NCI-H1105 (cell line): ENCODE results near the gene LRG1.
"Not testable (repeated sequence)": the region's sequence is repeated elsewhere in the genome, so short reads cannot be mapped to it uniquely, and the experiment has no call there.

Experiments
- DNase-seq: peaks from one replicate; lab custom pipeline; 2025; lab: John Stamatoyannopoulos, UW

Gene LRG1

DNA sequence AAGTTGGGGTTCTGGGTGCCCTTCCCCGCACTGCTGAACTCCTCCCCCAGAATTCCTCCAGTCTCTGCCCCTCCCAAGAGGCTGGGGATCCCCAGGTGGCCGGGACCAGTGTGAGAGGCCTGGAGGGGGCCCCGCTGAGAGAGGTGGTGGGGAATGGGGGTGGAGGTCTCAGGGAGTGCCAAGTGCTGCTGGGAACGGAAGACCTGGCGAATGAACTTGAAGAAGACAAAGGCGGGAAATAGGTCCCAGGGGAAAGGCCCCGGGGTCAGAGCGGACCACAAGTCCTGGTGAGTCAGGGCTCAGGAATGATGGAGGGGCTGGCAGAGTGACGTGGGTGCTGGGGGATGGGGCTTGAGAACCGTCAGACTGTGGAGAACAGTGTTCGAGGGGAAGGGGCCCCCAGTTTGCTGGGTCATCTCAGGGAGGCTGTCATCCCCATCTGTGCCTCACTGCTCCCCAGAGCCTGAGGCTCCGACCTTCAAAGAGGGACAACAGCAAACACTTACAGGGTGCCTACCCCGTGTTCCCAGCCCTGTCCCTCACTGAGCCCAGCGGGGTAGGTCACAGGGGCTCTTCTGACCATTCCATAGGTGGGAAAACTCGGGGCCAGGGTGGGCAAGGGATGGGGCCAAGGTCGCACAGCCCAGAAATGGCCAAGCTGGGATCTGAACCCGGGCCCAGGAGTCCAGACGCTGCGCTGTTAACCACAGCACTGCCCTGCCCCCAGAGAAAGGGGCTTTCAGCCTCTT, 35.6 kb upstream of the LRG1 start:
- no peak for DNase-seq

DNA sequence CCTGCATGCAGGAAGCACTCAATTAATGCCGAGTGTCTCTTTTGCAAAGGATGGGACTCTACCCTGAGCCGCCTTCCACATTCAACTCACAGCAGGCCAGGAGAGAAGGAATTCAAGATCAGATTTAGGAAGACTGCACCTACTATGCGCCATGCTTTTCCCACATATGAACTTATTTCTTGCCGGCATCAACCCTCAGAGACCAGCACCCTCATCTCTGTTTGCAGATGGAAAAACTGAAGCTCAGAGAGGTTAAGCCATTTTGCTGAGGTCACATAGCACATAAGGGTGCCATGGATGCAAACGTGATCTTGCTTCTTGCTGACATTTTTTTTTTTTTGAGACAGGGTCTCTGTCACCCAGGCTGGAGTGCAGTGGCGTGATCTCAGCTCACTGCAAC, 33.8 kb upstream of the LRG1 start:
- DNase-seq = no peak

DNA sequence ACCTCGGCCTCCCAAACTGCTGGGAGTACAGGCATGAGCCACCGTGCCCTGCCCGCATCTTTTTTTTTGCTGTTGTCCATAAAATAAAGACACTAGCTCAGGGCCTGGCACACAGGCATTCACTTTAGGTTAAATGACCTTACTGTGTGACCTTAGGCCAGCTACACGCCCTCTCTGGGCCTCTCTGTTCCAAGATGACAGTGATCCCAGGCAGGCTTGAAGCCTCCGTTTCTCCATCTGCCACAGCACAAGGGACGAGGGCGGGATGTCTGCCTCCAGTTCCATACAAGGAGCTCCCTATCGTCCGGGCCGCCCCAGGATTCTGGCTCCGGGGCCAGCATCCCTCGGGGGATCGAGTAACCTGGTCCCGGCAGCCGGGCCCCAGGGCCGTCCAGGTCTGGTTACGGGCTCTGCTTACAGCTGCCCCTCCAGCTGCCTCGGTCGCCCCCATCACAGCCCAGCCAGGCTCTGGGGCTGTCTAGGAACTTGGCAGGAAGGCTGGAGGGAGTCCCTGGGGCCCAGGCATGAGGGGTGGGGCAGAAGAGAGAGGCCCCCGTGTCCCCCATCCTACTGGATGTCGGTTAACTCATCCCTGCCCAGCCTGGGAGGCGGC, 31.6 kb upstream of the LRG1 start:
- DNase-seq = no peak

DNA sequence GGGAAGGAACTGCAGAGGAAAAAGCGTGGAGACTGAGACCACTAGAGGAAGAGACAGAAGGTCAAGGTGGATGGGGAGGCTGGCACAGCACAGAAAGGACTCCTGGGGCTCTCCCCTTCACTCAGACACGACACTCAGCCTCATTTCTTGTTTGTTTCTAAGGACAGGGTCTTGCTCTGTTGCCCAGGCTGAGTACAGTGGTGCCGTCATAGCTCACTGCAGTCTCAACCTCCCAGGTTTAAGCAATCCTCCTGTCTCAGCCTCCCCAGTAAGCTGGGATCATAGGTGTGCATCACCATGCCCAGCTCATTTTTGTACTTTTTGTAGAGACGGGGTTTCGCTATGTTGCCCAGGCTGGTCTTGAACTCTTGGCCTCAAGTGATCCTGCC, 31.1 kb upstream of the LRG1 start:
- no peak for DNase-seq

DNA sequence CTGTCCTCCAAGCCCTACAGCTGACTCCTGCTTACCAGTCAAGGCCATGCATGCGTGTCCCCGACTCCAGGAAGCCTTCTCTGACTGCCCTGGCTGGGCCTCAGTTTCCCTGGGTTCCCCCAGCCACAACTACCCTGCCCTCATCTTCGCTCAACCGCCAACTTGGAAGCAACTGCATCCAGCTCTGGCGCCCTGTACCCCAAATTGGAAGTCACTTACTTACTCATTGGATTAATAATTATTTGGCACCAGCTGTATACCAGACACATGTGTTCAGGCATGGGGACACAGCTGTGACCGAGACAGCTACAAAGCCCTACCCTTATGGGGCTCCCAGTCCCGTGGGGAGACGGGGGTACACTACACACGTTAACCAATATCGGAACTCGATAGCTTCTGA, 30.6 kb upstream of the LRG1 start:
- DNase-seq = no peak

DNA sequence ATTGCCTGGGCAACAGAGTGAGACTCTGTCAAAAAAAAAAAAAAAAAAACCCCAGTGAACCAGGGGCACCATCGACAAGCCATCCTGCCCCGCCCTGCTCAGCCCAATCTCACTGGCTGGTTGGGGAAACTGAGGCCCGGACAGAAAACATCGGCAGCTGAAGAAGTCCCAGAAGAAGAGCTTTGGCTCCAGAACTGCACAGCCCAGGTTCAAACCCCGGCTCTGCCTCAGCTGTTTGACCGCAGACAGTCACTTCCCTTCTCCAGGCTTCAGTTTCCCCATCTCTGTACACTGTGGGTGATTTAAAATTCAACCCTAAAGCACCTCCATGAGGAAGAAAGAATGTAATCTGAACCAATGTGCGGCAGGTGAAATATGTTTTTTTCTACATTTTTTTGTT, 29.1 kb upstream of the LRG1 start:
- no peak for DNase-seq

DNA sequence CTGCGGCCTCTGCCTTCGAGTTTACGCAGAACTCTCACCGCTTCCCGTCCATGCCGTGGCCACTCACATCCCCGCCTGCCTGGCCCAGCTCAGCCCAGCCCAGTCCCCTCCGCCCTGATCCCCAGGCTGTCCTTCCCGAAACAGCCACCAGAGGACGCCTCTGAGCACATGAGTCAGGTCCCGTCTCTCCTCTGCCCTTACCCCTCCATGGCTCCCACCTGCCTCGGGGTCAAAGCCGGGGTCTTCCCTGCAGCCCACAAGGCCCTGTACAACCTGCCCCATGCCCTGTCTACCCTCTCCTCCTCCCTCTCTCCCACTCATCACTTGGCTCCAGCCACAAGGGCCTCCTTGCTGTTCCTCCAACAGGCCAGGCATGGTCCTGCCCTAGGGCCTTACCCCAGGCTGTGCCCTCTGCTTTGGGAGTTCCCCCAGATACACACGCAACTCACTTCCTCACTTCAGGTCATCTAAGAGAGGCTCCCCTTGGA, 27.8 kb upstream of the LRG1 start:
- no peak for DNase-seq

DNA sequence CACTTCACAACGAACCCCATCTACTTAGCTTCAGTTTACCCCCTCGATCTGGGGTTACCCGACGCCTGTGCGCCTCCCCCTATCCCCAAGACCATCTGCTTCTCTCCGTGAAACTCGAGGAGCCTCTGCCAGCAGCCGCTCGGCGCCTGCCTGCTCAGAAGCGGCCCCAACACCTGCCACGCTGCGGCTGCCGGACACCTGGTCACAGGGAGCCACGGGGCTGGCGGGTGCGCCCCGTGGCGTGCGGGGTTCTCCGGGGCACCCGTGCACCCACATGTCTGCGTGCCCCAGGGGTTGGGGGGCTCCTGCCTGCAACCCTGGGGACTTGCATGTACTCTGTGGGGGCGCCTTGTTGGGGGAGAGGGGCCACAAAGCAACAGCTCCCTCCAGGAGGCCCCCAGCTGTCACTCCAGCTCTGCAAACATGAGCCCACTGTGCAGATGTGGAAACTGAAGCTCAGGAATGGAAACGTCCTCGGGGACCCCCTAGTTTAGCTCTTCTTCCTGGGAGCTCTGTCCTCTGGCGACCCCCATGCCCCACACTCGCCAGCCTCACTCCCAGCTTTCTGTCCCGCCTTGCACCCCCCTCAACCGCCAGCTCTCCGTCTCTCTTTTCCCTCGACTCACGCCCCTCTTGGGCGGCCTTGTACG, 26.7 kb upstream of the LRG1 start:
- DNase-seq = peak; percentile 62

DNA sequence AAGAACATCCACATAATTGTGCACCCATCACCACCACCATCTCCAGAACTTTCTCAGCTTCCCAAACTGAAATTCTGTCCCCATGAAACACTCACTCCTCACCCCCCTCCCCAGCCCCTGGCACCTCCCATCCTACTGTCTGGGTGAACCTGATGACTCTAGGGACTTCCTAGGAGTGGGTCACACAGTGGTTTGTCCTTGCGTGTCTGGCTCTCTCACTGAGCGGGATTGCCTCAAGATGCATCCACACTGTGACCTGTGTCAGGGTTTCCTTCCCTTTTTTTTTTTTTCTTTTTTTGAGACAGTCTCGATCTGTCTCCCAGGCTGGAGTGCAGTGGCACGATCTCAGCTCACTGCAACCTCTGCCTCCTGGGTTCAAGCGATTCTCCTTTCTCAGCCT, 23.7 kb upstream of the LRG1 start:
- DNase-seq = not testable (repeated sequence)

DNA sequence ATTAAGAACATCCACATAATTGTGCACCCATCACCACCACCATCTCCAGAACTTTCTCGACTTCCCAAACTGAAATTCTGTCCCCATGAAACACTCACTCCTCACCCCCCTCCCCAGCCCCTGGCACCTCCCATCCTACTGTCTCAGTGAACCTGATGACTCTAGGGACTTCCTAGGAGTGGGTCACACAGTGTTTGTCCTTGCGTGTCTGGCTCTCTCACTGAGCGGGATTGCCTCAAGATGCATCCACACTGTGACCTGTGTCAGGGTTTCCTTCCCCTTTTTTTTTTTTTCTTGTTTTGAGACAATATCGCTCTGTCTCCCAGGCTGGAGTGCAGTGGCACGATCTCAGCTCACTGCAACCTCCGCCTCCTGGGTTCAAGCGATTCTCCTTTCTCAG, 22.2 kb upstream of the LRG1 start:
- not testable (repeated sequence) for DNase-seq

DNA sequence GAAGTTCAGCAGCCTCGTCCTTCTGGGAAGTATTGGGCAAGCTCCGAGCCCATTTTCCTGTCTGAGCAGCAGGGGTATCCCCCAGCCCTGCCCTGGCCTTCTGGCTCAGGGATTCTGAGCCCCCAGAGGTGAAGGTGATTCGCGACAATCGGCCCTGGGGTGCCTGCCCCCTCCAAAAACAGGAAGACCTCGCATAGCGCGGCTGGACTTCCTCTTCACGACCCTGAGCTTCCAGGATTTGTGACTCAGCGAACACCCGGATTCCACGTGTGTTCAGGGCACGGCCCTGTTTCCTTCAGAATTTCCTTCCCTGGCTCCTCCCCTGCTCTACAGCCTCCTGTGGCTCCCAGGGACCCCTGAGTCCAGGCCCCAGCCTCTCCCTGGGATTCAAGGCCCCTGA, 19.7 kb upstream of the LRG1 start, which contains the start of gene SEMA6B:
Gene SEMA6B, minus strand, starts transcription at position 116 of the 400 bp plus-strand sequence. CDS start 1,227 bp downstream, outside the sequence.
- DNase-seq = no peak

DNA sequence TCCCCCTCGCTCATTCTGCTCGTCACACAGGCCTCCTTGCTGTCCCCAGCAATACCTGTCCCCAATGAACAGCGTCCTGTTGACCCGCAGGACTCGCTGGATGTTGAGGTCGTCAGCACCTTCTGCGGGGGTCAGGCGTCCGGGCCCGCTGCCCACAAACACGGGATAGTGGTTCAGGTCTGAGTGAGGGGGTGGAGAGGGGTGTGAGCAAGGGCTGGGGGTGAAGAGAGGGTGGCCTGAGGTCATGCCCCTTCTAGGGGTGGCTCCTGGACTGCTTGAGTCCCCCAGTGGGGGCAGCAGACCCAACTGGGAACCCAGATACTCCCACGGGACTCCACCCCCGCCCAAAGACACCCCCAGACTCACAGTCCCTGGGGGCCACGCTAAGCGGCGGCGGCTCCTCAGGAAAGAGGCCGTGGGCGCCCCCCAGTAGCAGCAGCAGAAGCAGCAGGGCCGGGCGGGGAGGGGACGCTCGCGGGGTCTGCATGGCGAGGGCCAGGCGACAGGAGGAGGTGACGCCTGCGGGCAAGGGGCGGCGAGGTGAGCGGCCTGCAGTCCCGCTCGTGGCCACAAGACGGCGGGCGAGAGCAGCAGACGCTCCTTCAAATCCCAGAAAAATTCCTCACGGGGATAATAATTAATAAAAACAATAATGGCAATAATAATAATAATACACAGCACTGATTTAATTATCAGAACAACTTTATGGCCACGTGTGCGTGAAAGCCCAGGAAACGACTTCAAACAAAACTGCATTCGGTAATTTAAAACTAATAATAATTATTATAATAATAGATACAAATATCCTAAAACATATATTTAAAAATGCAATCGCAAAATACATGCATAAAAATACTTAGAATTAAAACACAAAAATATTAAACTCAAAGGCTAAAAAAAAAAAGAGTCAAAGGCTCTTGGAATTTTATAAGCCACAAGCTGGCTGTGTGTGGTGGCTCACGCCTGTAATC, 18.4 kb upstream of the LRG1 start:
- DNase-seq = no peak

DNA sequence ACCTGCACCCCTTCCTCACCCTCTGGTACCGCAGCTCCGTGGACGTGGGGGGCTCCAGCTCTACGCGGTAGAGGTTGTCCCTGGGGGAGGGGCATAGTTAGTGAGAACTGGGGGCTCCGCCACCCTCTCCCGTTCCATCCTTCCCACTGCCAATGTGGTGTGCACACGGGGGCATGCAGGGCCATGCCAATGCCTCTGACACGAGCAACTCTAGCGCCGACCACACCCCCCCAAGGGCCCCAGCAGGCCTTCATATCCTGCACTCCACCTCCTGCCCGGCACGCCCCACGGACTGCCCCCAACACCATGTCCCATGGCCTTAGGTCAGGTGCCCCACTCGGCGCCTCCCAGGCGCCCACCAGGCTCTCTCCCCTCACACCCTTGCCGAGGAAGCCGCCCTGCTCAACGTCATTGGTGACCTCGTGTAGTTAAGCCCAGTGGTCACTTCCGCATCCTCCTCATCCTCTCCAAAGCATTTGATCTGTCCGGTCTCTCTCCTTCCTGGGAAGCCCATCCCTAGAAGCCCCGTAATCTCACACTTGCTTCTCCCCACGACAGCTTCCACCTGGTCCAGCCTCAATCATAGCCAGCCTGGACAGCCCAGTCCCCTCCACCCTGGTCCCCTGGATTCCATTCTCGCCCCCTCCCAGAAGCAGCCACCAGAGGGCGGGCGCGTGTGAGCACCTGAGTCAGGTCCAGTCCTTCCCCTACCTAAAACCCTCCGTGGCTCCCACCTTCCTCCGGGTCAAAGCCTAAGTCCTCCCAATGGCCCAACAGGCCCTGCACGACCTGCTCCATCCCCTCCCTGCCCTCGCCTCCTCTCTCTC, 17.5 kb upstream of the LRG1 start:
- DNase-seq = no peak

DNA sequence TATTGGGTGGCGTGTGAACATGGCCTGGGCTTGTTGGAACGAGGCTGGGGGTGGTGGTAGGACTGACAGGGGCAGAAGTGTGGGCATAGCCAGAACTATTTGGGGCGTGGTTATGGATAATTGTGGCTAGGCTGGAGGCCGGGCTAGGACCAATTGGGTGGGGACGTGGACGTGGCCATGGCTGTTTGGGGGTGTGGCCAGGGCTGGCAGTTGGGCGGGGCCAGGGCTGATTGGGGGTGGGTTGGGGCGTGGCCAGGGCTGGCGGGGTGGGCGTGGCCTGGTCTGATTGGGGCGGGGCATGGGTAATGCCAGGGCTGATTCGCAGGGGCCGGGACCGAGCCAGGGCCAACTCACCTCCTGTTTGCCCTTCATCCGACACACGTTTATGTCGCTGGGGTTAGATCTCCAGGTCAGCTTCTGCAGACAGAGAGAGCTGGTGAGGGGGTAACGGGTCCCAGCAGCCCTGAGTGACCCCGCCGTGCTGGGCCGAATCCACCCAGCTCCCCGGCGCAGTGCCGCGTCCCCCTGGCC, 16.8 kb upstream of the LRG1 start:
- DNase-seq = no peak

DNA sequence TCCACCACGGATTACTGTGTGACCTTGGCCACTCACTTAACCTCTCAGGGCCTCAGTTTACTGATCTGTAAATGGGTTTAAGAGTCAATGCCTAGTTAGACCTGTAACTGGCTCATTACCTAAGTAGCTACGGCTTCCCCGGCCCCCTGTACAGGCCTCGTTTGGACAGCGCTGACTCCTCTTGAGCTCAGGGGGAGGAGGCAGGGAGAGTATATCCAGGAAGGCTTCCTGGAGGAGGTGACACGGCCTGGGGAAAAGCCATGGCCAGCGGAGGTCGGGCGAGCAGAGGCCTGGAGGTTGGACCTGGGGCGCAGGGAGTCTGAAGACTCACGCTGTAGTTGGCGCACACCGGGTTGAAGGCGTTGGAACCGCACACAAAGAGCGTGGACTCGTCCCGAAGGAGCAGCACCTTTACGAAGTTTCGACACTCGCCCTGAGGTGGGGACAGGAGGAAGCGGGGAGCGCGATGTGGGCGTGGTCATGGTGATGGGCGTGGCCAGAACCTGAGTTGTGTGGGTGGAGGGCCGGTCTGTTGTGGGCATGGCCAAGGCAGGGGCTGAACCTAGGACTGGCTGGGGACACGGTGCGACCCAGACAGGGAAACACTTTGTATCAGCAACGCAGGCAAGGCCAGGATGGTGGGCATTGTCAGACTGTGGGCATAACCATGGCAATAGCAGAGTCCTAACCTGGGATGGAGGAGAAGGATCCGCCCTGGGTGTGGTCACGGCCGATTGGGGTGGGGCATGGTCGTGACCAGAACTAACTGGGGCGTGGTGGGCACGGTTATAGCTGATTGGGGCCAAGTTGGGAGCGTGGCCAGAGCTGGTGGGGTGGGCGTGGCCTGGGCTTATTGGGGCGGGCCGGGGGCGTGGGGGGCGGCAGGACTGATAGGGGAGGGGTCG, 16.1 kb upstream of the LRG1 start:
- DNase-seq = no peak

DNA sequence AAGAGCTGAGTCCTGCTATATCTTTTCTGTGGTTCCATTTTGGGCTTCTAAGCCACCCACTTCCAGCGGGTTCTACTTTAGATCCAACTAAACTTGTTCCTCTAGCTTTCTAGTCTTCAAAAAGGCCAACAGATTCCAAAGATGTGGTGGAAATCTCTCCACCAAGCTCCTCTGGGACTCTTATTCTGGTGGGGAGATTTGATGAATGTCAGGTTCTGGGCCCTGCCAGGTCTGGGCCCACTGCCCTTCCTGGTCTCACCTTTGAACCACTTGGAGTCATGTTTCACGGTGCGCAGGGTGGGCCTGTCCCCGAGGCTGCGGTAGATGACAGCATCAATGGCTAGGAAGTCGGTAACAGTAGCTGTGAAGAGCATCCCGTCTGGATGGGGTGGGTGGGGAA, 14.9 kb upstream of the LRG1 start:
- no peak for DNase-seq

DNA sequence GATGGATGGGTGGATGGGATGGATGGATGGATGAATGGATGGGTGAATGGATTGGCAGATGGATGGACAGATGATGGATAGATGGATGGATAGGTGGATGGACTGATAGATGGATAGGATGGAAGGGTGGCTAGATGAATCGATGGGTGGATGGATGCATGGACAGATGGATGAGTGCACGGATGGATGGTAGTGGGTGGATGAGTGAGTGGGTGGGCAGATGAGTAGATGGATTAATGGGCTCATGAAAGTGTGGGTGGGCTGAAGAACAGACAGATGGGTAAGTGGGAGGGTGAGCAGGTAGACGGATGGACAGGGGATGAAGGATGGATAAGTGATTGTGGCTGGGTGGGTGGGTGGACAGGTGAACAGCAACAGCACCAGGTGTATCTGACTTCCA, 13.9 kb upstream of the LRG1 start:
- DNase-seq = no peak

DNA sequence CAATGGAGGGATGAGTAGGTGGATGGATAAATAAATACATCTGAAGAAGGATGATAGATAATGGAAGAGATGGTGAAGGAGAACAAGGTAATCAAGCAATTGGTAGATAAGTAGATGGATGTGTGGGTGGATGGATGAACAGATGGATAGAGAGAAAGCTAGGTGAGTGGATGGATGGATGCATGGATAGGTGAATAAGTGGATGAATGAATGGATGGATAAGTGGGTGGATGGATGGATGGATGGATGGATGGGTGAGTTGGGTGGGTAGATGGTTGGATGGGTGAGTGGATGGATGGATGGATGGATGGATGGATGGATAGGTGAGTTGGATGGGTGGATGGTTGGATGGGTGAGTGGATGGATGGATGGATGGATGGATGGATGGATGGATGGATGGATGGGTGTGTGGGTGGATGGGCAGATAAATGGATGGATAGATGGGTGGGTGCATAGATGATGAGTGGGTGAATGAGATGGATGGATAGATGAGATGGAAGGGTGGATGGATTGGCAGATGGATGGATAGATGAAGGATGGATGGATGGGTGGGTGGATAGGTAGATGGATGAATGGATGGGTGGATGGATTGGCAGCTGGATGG, 13.4 kb upstream of the LRG1 start:
- DNase-seq = no peak

DNA sequence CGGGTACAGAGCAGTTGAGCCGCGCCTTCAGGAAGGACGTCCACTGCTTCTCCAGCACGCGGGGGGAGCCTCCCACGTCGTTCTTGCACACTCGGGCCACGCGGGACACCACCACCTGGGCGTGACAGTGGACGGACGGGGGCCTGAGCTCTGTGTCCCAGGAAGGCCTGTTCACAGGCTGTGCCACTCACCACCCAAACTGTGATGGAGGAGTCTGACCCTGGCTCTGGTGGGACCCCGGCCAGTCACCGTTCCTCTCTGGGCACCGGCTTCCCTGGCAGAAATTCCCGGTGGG, 12.6 kb upstream of the LRG1 start:
- no peak for DNase-seq
